NCI-H1048 (cell line): ENCODE data around the gene PLPPR1.
"Not testable (repeated sequence)": the region's sequence is repeated elsewhere in the genome, so short reads cannot be mapped to it uniquely, and the experiment has no call there.

ENCODE experiments used
- DNase-seq: peaks from one replicate; lab custom pipeline; 2025; lab: John Stamatoyannopoulos, UW

The PLPPR1 gene

GRCh38 chr9:101028346-101029314 lies at the start of gene PLPPR1:
PLPPR1 (plus strand) TSS chr9:101028727.
- DNase-seq, result peak; percentile 78

- DNase-seq, result no peak
Measured at GRCh38 chr9:100989731-100990130, 38.8 kb upstream of the PLPPR1 start.

- no peak for DNase-seq
Measured at GRCh38 chr9:100990605-100991381, 37.7 kb upstream of the PLPPR1 start.

- DNase-seq, result no peak
Measured at GRCh38 chr9:100992632-100993031, 35.9 kb upstream of the PLPPR1 start.

GRCh38 chr9:100999906-101000544 lies 28.5 kb upstream of the PLPPR1 start:
- no peak for DNase-seq

GRCh38 chr9:101005246-101005645 lies 23.3 kb upstream of the PLPPR1 start:
- DNase-seq, result no peak

GRCh38 chr9:101014566-101014965 lies 14.0 kb upstream of the PLPPR1 start:
- DNase-seq, result no peak

GRCh38 chr9:101018467-101018866 lies 10.1 kb upstream of the PLPPR1 start:
- DNase-seq, result no peak

GRCh38 chr9:101022704-101023103 lies 5.8 kb upstream of the PLPPR1 start:
- no peak for DNase-seq

- no peak for DNase-seq
Measured at GRCh38 chr9:101025940-101026339, 2.6 kb upstream of the PLPPR1 start.

GRCh38 chr9:101026824-101027223 lies 1.7 kb upstream of the PLPPR1 start:
- no peak for DNase-seq

- DNase-seq, result no peak
Measured at GRCh38 chr9:101027236-101027635, 1.3 kb upstream of the PLPPR1 start.

GRCh38 chr9:101027733-101028345 lies 688 bp upstream of the PLPPR1 start:
- peak; percentile 42 for DNase-seq

GRCh38 chr9:101029315-101030085 lies 973 bp downstream of the PLPPR1 start:
- no peak for DNase-seq

GRCh38 chr9:101030086-101030391 lies 1.5 kb downstream of the PLPPR1 start:
- no peak for DNase-seq

- no peak for DNase-seq
Measured at GRCh38 chr9:101032426-101032825, 3.9 kb downstream of the PLPPR1 start.

GRCh38 chr9:101034222-101034621 lies 5.7 kb downstream of the PLPPR1 start:
- DNase-seq, result no peak

- DNase-seq, result no peak
Measured at GRCh38 chr9:101035098-101035497, 6.6 kb downstream of the PLPPR1 start.

- DNase-seq, result no peak
Measured at GRCh38 chr9:101037430-101037829, 8.9 kb downstream of the PLPPR1 start.

GRCh38 chr9:101038488-101038887 lies 10.0 kb downstream of the PLPPR1 start:
- DNase-seq, result no peak

- DNase-seq, result not testable (repeated sequence)
Measured at GRCh38 chr9:101039581-101039980, 11.1 kb downstream of the PLPPR1 start.
